ENCODE measurements around the gene NHS.

Gene NHS

GRCh38 chrX:17403972-17404371, 29.0 kb downstream of the NHS start:
- FAIRE-seq (no peak), DNase-seq (ENCODE audit: insufficient read length, low spot score) (no peak)

- no peak for FAIRE-seq
- DNase-seq (ENCODE audit: insufficient read length, low spot score): no peak
Measured at GRCh38 chrX:17405225-17405969, 30.4 kb downstream of the NHS start.

- FAIRE-seq (no peak), DNase-seq (ENCODE audit: insufficient read length, low spot score) (no peak)
Measured at GRCh38 chrX:17409566-17410290, 34.7 kb downstream of the NHS start.

- no peak for FAIRE-seq
Measured at GRCh38 chrX:17410651-17411050, 35.7 kb downstream of the NHS start.

GRCh38 chrX:17411205-17411604, 36.2 kb downstream of the NHS start:
- DNase-seq (ENCODE audit: insufficient read length, low spot score) (no peak), FAIRE-seq (no peak)

More at GRCh38 chrX:17410651-17411050, 35.7 kb downstream of the NHS start:
- no peak for DNase-seq (ENCODE audit: insufficient read length, low spot score)

GRCh38 chrX:17412692-17413091, 37.7 kb downstream of the NHS start:
- no peak for DNase-seq (ENCODE audit: insufficient read length, low spot score)
- no peak for FAIRE-seq

GRCh38 chrX:17413228-17413627, 38.2 kb downstream of the NHS start:
- DNase-seq (ENCODE audit: insufficient read length, low spot score): no peak
- FAIRE-seq: no peak

GRCh38 chrX:17414027-17414658, 39.1 kb downstream of the NHS start:
- no peak for FAIRE-seq
- DNase-seq (ENCODE audit: insufficient read length, low spot score): no peak

- FAIRE-seq (no peak), DNase-seq (ENCODE audit: insufficient read length, low spot score) (no peak)
Measured at GRCh38 chrX:17414839-17415238, 39.8 kb downstream of the NHS start.

- FAIRE-seq (no peak), DNase-seq (ENCODE audit: insufficient read length, low spot score) (no peak)
Measured at GRCh38 chrX:17415242-17415810, 40.3 kb downstream of the NHS start.

- FAIRE-seq (no peak), DNase-seq (ENCODE audit: insufficient read length, low spot score) (no peak)
Measured at GRCh38 chrX:17417372-17417771, 42.4 kb downstream of the NHS start.

- no peak for FAIRE-seq
- no peak for DNase-seq (ENCODE audit: insufficient read length, low spot score)
Measured at GRCh38 chrX:17425136-17425535, 50.1 kb downstream of the NHS start.

- DNase-seq (ENCODE audit: insufficient read length, low spot score) (no peak), FAIRE-seq (no peak)
Measured at GRCh38 chrX:17425551-17425950, 50.6 kb downstream of the NHS start.

- FAIRE-seq (no peak), DNase-seq (ENCODE audit: insufficient read length, low spot score) (no peak)
Measured at GRCh38 chrX:17431171-17431570, 56.2 kb downstream of the NHS start.

GRCh38 chrX:17432158-17432557, 57.2 kb downstream of the NHS start:
- no peak for FAIRE-seq
- no peak for DNase-seq (ENCODE audit: insufficient read length, low spot score)

GRCh38 chrX:17433965-17434364, 59.0 kb downstream of the NHS start:
- no peak for FAIRE-seq

GRCh38 chrX:17435476-17435875, 60.5 kb downstream of the NHS start:
- no peak for DNase-seq (ENCODE audit: insufficient read length, low spot score)
- no peak for FAIRE-seq

More at GRCh38 chrX:17433965-17434364, 59.0 kb downstream of the NHS start:
- DNase-seq (ENCODE audit: insufficient read length, low spot score): no peak

GRCh38 chrX:17438221-17438620, 63.2 kb downstream of the NHS start:
- DNase-seq (ENCODE audit: insufficient read length, low spot score) (no peak), FAIRE-seq (no peak)

GRCh38 chrX:17440258-17440657, 65.3 kb downstream of the NHS start:
- DNase-seq (ENCODE audit: insufficient read length, low spot score): no peak
- no peak for FAIRE-seq

- DNase-seq (ENCODE audit: insufficient read length, low spot score) (no peak), FAIRE-seq (no peak)
Measured at GRCh38 chrX:17440836-17441235, 65.8 kb downstream of the NHS start.

- no peak for DNase-seq (ENCODE audit: insufficient read length, low spot score)
- no peak for FAIRE-seq
Measured at GRCh38 chrX:17441965-17442364, 67.0 kb downstream of the NHS start.
